T follicular helper cell (primary cell): ENCODE results near the gene SRSF5.
"Not testable (repeated sequence)": the region's sequence is repeated elsewhere in the genome, so short reads cannot be mapped to it uniquely, and the experiment has no call there.

ENCODE experiments used
- DNase-seq: peaks from one replicate; pipeline ENCODE4 v3.0.0-alpha.2; 2020; ENCODE audit warnings: low read depth

The SRSF5 gene

GRCh38 chr14:69808919-69809808 lies 42.2 kb downstream of the SRSF5 start:
- DNase-seq = no peak

- DNase-seq = no peak
Measured at GRCh38 chr14:69811227-69811867, 44.4 kb downstream of the SRSF5 start.

GRCh38 chr14:69811868-69812252 lies 44.9 kb downstream of the SRSF5 start:
- DNase-seq = no peak

GRCh38 chr14:69812711-69813110 lies 45.8 kb downstream of the SRSF5 start:
- no peak for DNase-seq

GRCh38 chr14:69813346-69813745 lies 46.4 kb downstream of the SRSF5 start:
- not testable (repeated sequence) for DNase-seq

GRCh38 chr14:69814397-69814796 lies 47.5 kb downstream of the SRSF5 start:
- no peak for DNase-seq

- DNase-seq = no peak
Measured at GRCh38 chr14:69815556-69815955, 48.6 kb downstream of the SRSF5 start.

- no peak for DNase-seq
Measured at GRCh38 chr14:69816216-69816615, 49.3 kb downstream of the SRSF5 start.

GRCh38 chr14:69818758-69819191 lies 51.8 kb downstream of the SRSF5 start:
- peak; percentile 26 for DNase-seq

- DNase-seq = no peak
Measured at GRCh38 chr14:69819607-69820006, 52.7 kb downstream of the SRSF5 start.

GRCh38 chr14:69820991-69821390 lies 54.0 kb downstream of the SRSF5 start:
- DNase-seq = no peak
